OCI-LY7 (cell line): Measurements from ENCODE around the gene MPRIP. TPM values are rescaled to one million over a fixed set of nuclear protein-coding genes. Genes with fewer than 3 reads are reported as not detected.

Experiments
- BruUV-seq: library from RNA; stranded (reverse); fragments of 400-500 nt; replicated peaks from 2 replicates; lab custom pipeline; 2021; lab: Mats Ljungman, UMichigan
- CTCF ChIA-PET: fragments of 300-600 bp; sonication (Branson Sonifier 250); formaldehyde crosslinking; loops from one replicate; lab custom pipeline; 2022; ENCODE audit warnings: antibody characterized with exemption; ENCODE audit not compliant: unreplicated experiment; lab: Charles Lee
- POLR2A ChIA-PET: fragments of 300-600 bp; sonication (Branson Sonifier 250); formaldehyde crosslinking; loops from one replicate; lab custom pipeline; 2022; ENCODE audit warnings: antibody characterized with exemption; lab: Charles Lee
- DNase-seq: peaks from one replicate; pipeline ENCODE4 v3.0.0-alpha.2; 2015; ENCODE audit warnings: low spot score
- H2AFZ ChIP-seq: fragments of 200-600 bp; sonication (generic), shearing (Covaris generic); 2 replicates; pipeline ENCODE4 v1.6.1; 2014; ENCODE audit warnings: mild to moderate bottlenecking, antibody characterized with exemption, low read length, moderate library complexity
- H3K27ac ChIP-seq: fragments of 200-600 bp; sonication (generic); 2 replicates; pipeline ENCODE4 v1.5.1; 2014; ENCODE audit warnings: mixed run types, low read depth, mild to moderate bottlenecking, moderate library complexity, low read length, inconsistent platforms; ENCODE audit not compliant: poor library complexity, severe bottlenecking
- H3K36me3 ChIP-seq: fragments of 200-600 bp; sonication (generic); 2 replicates; pipeline ENCODE4 v1.6.1; 2014; ENCODE audit warnings: mild to moderate bottlenecking, antibody characterized with exemption, low read length, moderate library complexity, mixed read lengths; ENCODE audit not compliant: insufficient read depth
- H3K4me1 ChIP-seq: fragments of 200-600 bp; sonication (generic); 2 replicates; pipeline ENCODE4 v1.5.1; 2014; ENCODE audit warnings: mild to moderate bottlenecking, low read length; ENCODE audit not compliant: insufficient read depth, poor library complexity, severe bottlenecking
- H3K4me2 ChIP-seq: fragments of 200-600 bp; sonication (generic); 2 replicates; pipeline ENCODE4 v1.6.1; 2014; ENCODE audit warnings: mild to moderate bottlenecking, low read length
- H3K4me3 ChIP-seq: fragments of 200-600 bp; sonication (generic); 2 replicates; pipeline ENCODE4 v1.5.1; 2014; ENCODE audit warnings: mild to moderate bottlenecking, low read depth, low read length; ENCODE audit not compliant: poor library complexity, severe bottlenecking
- H3K79me2 ChIP-seq: fragments of 200-600 bp; sonication (generic); 2 replicates; pipeline ENCODE4 v1.6.1; 2016; ENCODE audit warnings: low read depth, mild to moderate bottlenecking, low read length, moderate library complexity, mixed read lengths; ENCODE audit not compliant: insufficient read depth
- H3K9me2 ChIP-seq: fragments of 200-600 bp; sonication (generic); 2 replicates; pipeline ENCODE4 v1.6.1; 2016; ENCODE audit warnings: mild to moderate bottlenecking, low read length, mixed read lengths; ENCODE audit not compliant: insufficient read depth
- H3K9me3 ChIP-seq: fragments of 200-600 bp; sonication (generic); 2 replicates; pipeline ENCODE4 v1.6.1; 2014; ENCODE audit warnings: mild to moderate bottlenecking, mixed run types, low read length, mixed read lengths
- H4K20me1 ChIP-seq: fragments of 200-600 bp; sonication (generic); 2 replicates; pipeline ENCODE4 v1.6.1; 2014; ENCODE audit warnings: mild to moderate bottlenecking, antibody characterized with exemption, low read length, moderate library complexity, mixed read lengths; ENCODE audit not compliant: insufficient read depth
- EZH2phosphoT487 ChIP-seq: fragments of 200-600 bp; sonication (generic); IDR thresholded peaks from 2 replicates; pipeline ENCODE4 v1.6.1; 2018; ENCODE audit warnings: low read depth, borderline replicate concordance, mild to moderate bottlenecking, mixed run types, antibody characterized with exemption, low read length, moderate library complexity, mixed read lengths
- intact Hi-C: fragments of 100-400 bp; cut with micrococcal nuclease; formaldehyde crosslinking; loops from one replicate; pipeline ENCODE4 v1.10.0; 2022; ENCODE audit not compliant: unreplicated experiment
- total RNA-seq, 2 experiments: library from RNA; depleted of rRNA in 1 of 2; stranded (reverse); fragments of >200 nt in 1 of 2; shearing (Covaris generic) in 1 of 2; gene quantifications; 2 replicates each; pipeline ENCODE4 v1.2.3, GENCODE V29; 2014 to 2022
- TF ChIP-seq, protein P1 (sequence below): fragments of 200-600 bp; sonication (generic); conservative IDR thresholded peaks from 2 replicates; pipeline ENCODE4 v1.5.1; 2014; ENCODE audit warnings: mild to moderate bottlenecking, antibody characterized with exemption, low read length, moderate library complexity, mixed read lengths

MPRIP gene
- total RNA-seq, 2 experiments from 2014 or later: 73.3 to 109 TPM

GRCh38 chr17:17062866-17063265 is 20.6 kb downstream of the MPRIP start:
- intact Hi-C loops: no loop called here
- no peaks in the 10 kb centered on the region for H3K9me3 ChIP-seq
- no peaks in the 10 kb centered on the region for H3K36me3 ChIP-seq
- TF ChIP-seq, protein P1, sequence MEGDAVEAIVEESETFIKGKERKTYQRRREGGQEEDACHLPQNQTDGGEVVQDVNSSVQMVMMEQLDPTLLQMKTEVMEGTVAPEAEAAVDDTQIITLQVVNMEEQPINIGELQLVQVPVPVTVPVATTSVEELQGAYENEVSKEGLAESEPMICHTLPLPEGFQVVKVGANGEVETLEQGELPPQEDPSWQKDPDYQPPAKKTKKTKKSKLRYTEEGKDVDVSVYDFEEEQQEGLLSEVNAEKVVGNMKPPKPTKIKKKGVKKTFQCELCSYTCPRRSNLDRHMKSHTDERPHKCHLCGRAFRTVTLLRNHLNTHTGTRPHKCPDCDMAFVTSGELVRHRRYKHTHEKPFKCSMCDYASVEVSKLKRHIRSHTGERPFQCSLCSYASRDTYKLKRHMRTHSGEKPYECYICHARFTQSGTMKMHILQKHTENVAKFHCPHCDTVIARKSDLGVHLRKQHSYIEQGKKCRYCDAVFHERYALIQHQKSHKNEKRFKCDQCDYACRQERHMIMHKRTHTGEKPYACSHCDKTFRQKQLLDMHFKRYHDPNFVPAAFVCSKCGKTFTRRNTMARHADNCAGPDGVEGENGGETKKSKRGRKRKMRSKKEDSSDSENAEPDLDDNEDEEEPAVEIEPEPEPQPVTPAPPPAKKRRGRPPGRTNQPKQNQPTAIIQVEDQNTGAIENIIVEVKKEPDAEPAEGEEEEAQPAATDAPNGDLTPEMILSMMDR: no peak
- TF ChIP-seq EZH2phosphoT487: no peak
- no peaks in the 10 kb centered on the region for H3K79me2 ChIP-seq
- H3K4me3 ChIP-seq: no peak overlapping the region
- no peak for DNase-seq
- peaks cover 5% of the 10 kb centered on the region; the same call in 1 of the 2 replicates for H4K20me1 ChIP-seq
- no peaks in the 10 kb centered on the region for H3K4me1 ChIP-seq
- H2AFZ ChIP-seq: no peak overlapping the region
- no peak overlapping the region for H3K4me2 ChIP-seq
- no peak overlapping the region for H3K27ac ChIP-seq
- H3K9me2 ChIP-seq: no peaks in the 10 kb centered on the region
- no TSS peak for BruUV-seq
- ChIA-PET CTCF (no interaction called here), POLR2A (no interaction called here)

- intact Hi-C loops: no loop called here
- POLR2A ChIA-PET: no interaction called here
- Histone ChIP-seq H3K9me3 (no peaks in the 10 kb centered on the region), H3K27ac (no peak overlapping the region), H3K36me3 (no peaks in the 10 kb centered on the region), H4K20me1 (peaks cover 5% of the 10 kb centered on the region; the same call in 1 of the 2 replicates), H3K4me3 (no peak overlapping the region), H3K79me2 (no peaks in the 10 kb centered on the region), H3K4me1 (no peaks in the 10 kb centered on the region), H3K4me2 (no peak overlapping the region), H2AFZ (no peak overlapping the region), H3K9me2 (no peaks in the 10 kb centered on the region)
- no TSS peak for BruUV-seq
- TF ChIP-seq, protein P1: no peak
- no peak for TF ChIP-seq EZH2phosphoT487
- no peak for DNase-seq
- CTCF ChIA-PET: no interaction called here
Measured at GRCh38 chr17:17063546-17064122, 21.4 kb downstream of the MPRIP start.

GRCh38 chr17:17064322-17064721 is 22.1 kb downstream of the MPRIP start:
- Histone ChIP-seq H3K4me2 (no peak overlapping the region), H3K4me1 (no peaks in the 10 kb centered on the region), H3K4me3 (no peak overlapping the region), H3K9me2 (no peaks in the 10 kb centered on the region), H3K79me2 (peaks cover 4% of the 10 kb centered on the region; the same call in 1 of the 2 replicates), H3K9me3 (no peaks in the 10 kb centered on the region), H2AFZ (no peak overlapping the region), H4K20me1 (peaks cover 5% of the 10 kb centered on the region; the same call in 1 of the 2 replicates), H3K36me3 (no peaks in the 10 kb centered on the region), H3K27ac (no peak overlapping the region)
- CTCF ChIA-PET: no interaction called here
- BruUV-seq: no TSS peak
- intact Hi-C loops: no loop called here
- no peak for DNase-seq
- POLR2A ChIA-PET: no interaction called here
- TF ChIP-seq, protein P1: no peak
- no peak for TF ChIP-seq EZH2phosphoT487
